ENCODE results near the gene IL17RB. TPM values are rescaled to one million over a fixed set of nuclear protein-coding genes. Genes with fewer than 3 reads are reported as not detected.
A peak's percentile ranks its signal among the peaks of the same experiment; 100 is the strongest.

Gene IL17RB
- total RNA-seq, 1 donor from 2014 or later, result 0.16 TPM

GRCh38 chr3:53824795-53825194 lies 21.6 kb upstream of the IL17RB start:
- no peaks in the 10 kb centered on the region for H4K20me1 ChIP-seq (ENCODE audit: insufficient read depth, low read length)
- no peaks in the 10 kb centered on the region for H3K27me3 ChIP-seq (ENCODE audit: insufficient read depth, low read length)
- no peak overlapping the region for H3K4me3 Mint-ChIP-seq (ENCODE audit: unreplicated experiment)
- H3K4me1 Mint-ChIP-seq (ENCODE audit: low read depth, unreplicated experiment), result peaks cover 17% of the 10 kb centered on the region
- H3K36me3 ChIP-seq (ENCODE audit: insufficient read depth, low read length), result no peaks in the 10 kb centered on the region
- no peak for FAIRE-seq
- H3K9ac ChIP-seq (ENCODE audit: low read length), result no peak overlapping the region
- no peaks in the 10 kb centered on the region for H3K9me3 ChIP-seq (ENCODE audit: insufficient read depth, low read depth, low read length)
- H2AFZ ChIP-seq (ENCODE audit: low read depth, low read length), result no peak overlapping the region
- H3K4me1 ChIP-seq (ENCODE audit: insufficient read depth, low read length), result no peaks in the 10 kb centered on the region
- H3K27ac ChIP-seq (ENCODE audit: low read depth, low read length), result no peak overlapping the region
- no peak for DNase-seq (ENCODE audit: low read depth)
- no peaks in the 10 kb centered on the region for H3K36me3 Mint-ChIP-seq (ENCODE audit: low read depth, unreplicated experiment)
- H3K27ac Mint-ChIP-seq (ENCODE audit: unreplicated experiment), result no peak overlapping the region
- no peak overlapping the region for H3K4me3 ChIP-seq (ENCODE audit: insufficient read depth, low read depth, low read length)
- no peak for TF ChIP-seq EZH2 (IDR thresholded peaks at IDR 0.05; ENCODE audit: insufficient read depth, low read length)
- no peak for TF ChIP-seq CTCF (IDR thresholded peaks at IDR 0.05; ENCODE audit: insufficient read depth, low read depth, low read length)
- H3K27me3 Mint-ChIP-seq (ENCODE audit: low read depth, unreplicated experiment), result no peaks in the 10 kb centered on the region
- H3K79me2 ChIP-seq (ENCODE audit: insufficient read depth, low read length), result no peaks in the 10 kb centered on the region
- no peaks in the 10 kb centered on the region for H3K9me3 Mint-ChIP-seq (ENCODE audit: unreplicated experiment)
- no peak overlapping the region for H3K4me2 ChIP-seq (ENCODE audit: low read length)

GRCh38 chr3:53826048-53826447 lies 20.3 kb upstream of the IL17RB start:
- Histone ChIP-seq H3K4me2 (ENCODE audit: low read length) (no peak overlapping the region), H3K4me1 (ENCODE audit: insufficient read depth, low read length) (no peaks in the 10 kb centered on the region), H3K9ac (ENCODE audit: low read length) (no peak overlapping the region), H3K27me3 (ENCODE audit: insufficient read depth, low read length) (no peaks in the 10 kb centered on the region), H2AFZ (ENCODE audit: low read depth, low read length) (no peak overlapping the region), H3K27ac (ENCODE audit: low read depth, low read length) (no peak overlapping the region), H3K4me3 (ENCODE audit: insufficient read depth, low read depth, low read length) (no peak overlapping the region), H3K9me3 (ENCODE audit: insufficient read depth, low read depth, low read length) (no peaks in the 10 kb centered on the region), H3K79me2 (ENCODE audit: insufficient read depth, low read length) (no peaks in the 10 kb centered on the region), H4K20me1 (ENCODE audit: insufficient read depth, low read length) (no peaks in the 10 kb centered on the region), H3K36me3 (ENCODE audit: insufficient read depth, low read length) (no peaks in the 10 kb centered on the region)
- TF ChIP-seq CTCF (IDR thresholded peaks at IDR 0.05; ENCODE audit: insufficient read depth, low read depth, low read length) (no peak), EZH2 (IDR thresholded peaks at IDR 0.05; ENCODE audit: insufficient read depth, low read length) (no peak)
- Mint-ChIP-seq H3K9me3 (ENCODE audit: unreplicated experiment) (no peaks in the 10 kb centered on the region), H3K36me3 (ENCODE audit: low read depth, unreplicated experiment) (no peaks in the 10 kb centered on the region), H3K27me3 (ENCODE audit: low read depth, unreplicated experiment) (no peaks in the 10 kb centered on the region), H3K27ac (ENCODE audit: unreplicated experiment) (peak overlapping the region; percentile 7), H3K4me1 (ENCODE audit: low read depth, unreplicated experiment) (peaks cover 17% of the 10 kb centered on the region), H3K4me3 (ENCODE audit: unreplicated experiment) (no peak overlapping the region)
- DNase-seq (ENCODE audit: low read depth) (no peak), FAIRE-seq (no peak)

GRCh38 chr3:53828581-53828980 lies 17.8 kb upstream of the IL17RB start:
- H3K4me3 Mint-ChIP-seq (ENCODE audit: unreplicated experiment), result no peak overlapping the region
- no peaks in the 10 kb centered on the region for H3K27me3 Mint-ChIP-seq (ENCODE audit: low read depth, unreplicated experiment)
- no peak for FAIRE-seq

More at GRCh38 chr3:53828581-53828980, 17.8 kb upstream of the IL17RB start:
- Histone ChIP-seq H3K27me3 (ENCODE audit: insufficient read depth, low read length) (no peaks in the 10 kb centered on the region), H3K9ac (ENCODE audit: low read length) (no peak overlapping the region), H3K79me2 (ENCODE audit: insufficient read depth, low read length) (no peaks in the 10 kb centered on the region), H3K36me3 (ENCODE audit: insufficient read depth, low read length) (no peaks in the 10 kb centered on the region), H3K4me2 (ENCODE audit: low read length) (no peak overlapping the region), H4K20me1 (ENCODE audit: insufficient read depth, low read length) (no peaks in the 10 kb centered on the region), H2AFZ (ENCODE audit: low read depth, low read length) (no peak overlapping the region), H3K9me3 (ENCODE audit: insufficient read depth, low read depth, low read length) (no peaks in the 10 kb centered on the region), H3K4me1 (ENCODE audit: insufficient read depth, low read length) (no peaks in the 10 kb centered on the region), H3K27ac (ENCODE audit: low read depth, low read length) (no peak overlapping the region), H3K4me3 (ENCODE audit: insufficient read depth, low read depth, low read length) (no peak overlapping the region)
- no peaks in the 10 kb centered on the region for H3K9me3 Mint-ChIP-seq (ENCODE audit: unreplicated experiment)
- TF ChIP-seq EZH2 (IDR thresholded peaks at IDR 0.05; ENCODE audit: insufficient read depth, low read length), result no peak
- TF ChIP-seq CTCF (IDR thresholded peaks at IDR 0.05; ENCODE audit: insufficient read depth, low read depth, low read length), result no peak
- H3K27ac Mint-ChIP-seq (ENCODE audit: unreplicated experiment), result no peak overlapping the region
- H3K36me3 Mint-ChIP-seq (ENCODE audit: low read depth, unreplicated experiment), result no peaks in the 10 kb centered on the region
- no peak for DNase-seq (ENCODE audit: low read depth)
- peaks cover 11% of the 10 kb centered on the region for H3K4me1 Mint-ChIP-seq (ENCODE audit: low read depth, unreplicated experiment)

All from astrocyte (in vitro differentiated cells and primary cell).